HepG2 (cell line): Measurements from ENCODE around the gene AK9. TPM values are rescaled to one million over a fixed set of nuclear protein-coding genes. Genes with fewer than 3 reads are reported as not detected.

ENCODE experiments used
- CHD2 ChIP-seq: IDR thresholded peaks from 2 replicates; pipeline ENCODE4 v1.6.1; 2011; ENCODE audit warnings: low read depth, low read length, improper control_type of control experiment
- GLMP ChIP-seq: sonication (generic); formaldehyde crosslinking; IDR thresholded peaks from 2 replicates; pipeline ENCODE4 v1.9.0; 2021; ENCODE audit warnings: missing genetic modification reagents, mild to moderate bottlenecking, borderline replicate concordance
- KIAA2018 ChIP-seq: sonication (generic); formaldehyde crosslinking; IDR thresholded peaks from 2 replicates; pipeline ENCODE4 v1.5.0; 2020; ENCODE audit warnings: mild to moderate bottlenecking, missing genetic modification reagents, borderline replicate concordance
- MAFK ChIP-seq, 2 experiments: IDR thresholded peaks in 1 of 2; conservative IDR thresholded peaks in 1 of 2; 2 replicates each; pipeline ENCODE4 v1.6.1; 2011; ENCODE audit warnings: improper control_type of control experiment in 2 of 2, low read length in 2 of 2
- MYPOP ChIP-seq: sonication (generic); formaldehyde crosslinking; IDR thresholded peaks from 2 replicates; pipeline ENCODE4 v1.8.1; 2023; ENCODE audit warnings: mild to moderate bottlenecking, moderate library complexity, missing genetic modification reagents
- NFYB ChIP-seq: sonication (generic); formaldehyde crosslinking; IDR thresholded peaks from 2 replicates; pipeline ENCODE4 v1.4.0; 2020; ENCODE audit warnings: missing genetic modification reagents
- REL ChIP-seq: sonication (generic); formaldehyde crosslinking; conservative IDR thresholded peaks from 2 replicates; pipeline ENCODE4 v1.8.0; 2022; ENCODE audit warnings: mild to moderate bottlenecking, missing genetic modification reagents, moderate library complexity
- YEATS4 ChIP-seq: sonication (generic); formaldehyde crosslinking; IDR thresholded peaks from 2 replicates; pipeline ENCODE4 v1.4.0; 2020; ENCODE audit warnings: missing genetic modification reagents, borderline replicate concordance
- ZNF121 ChIP-seq: sonication (generic); formaldehyde crosslinking; IDR thresholded peaks from 2 replicates; pipeline ENCODE4 v1.5.0; 2020; ENCODE audit warnings: mild to moderate bottlenecking, missing genetic modification reagents
- ZNF281 ChIP-seq: sonication (generic); formaldehyde crosslinking; IDR thresholded peaks from 2 replicates; pipeline ENCODE4 v1.4.0; 2020; ENCODE audit warnings: missing genetic modification reagents, borderline replicate concordance
- ZXDC ChIP-seq: sonication (generic); formaldehyde crosslinking; IDR thresholded peaks from 2 replicates; pipeline ENCODE4 v1.5.0; 2020; ENCODE audit warnings: mild to moderate bottlenecking, missing genetic modification reagents
- polyA plus RNA-seq, 8 experiments: library from polyadenylated mRNA; depleted of rRNA in 3 of 8; stranded (reverse) in 7 of 8; unstranded in 1 of 8; fragments of >200 nt; fragmentation: Illumina TruSeq in 4 of 8; extraction: Trizol in 4 of 8; gene quantifications; 2 replicates each; pipeline versions ENCODE4 v1.2.1 to v1.2.3, GENCODE V29; 2011 to 2016; ENCODE audit warnings: low read depth in 4 of 8, missing spikeins in 1 of 8, mixed read lengths in 1 of 8; ENCODE audit not compliant: insufficient read depth in 1 of 8
- total RNA-seq, 5 experiments: library from RNA; depleted of rRNA; stranded (reverse); fragments of >200 nt; fragmentation: Illumina TruSeq; extraction: Trizol; gene quantifications; 2 replicates each; pipeline ENCODE4 v1.2.3, GENCODE V29; 2016; ENCODE audit warnings: low read depth in 1 of 5

Gene AK9
- total and polyA plus RNA-seq, 2 of the 13 experiments (the other 11 are each of a cell fraction or from before 2014, with no cell fraction given), result 3.2 to 4.8 TPM

GRCh38 chr6:109482905-109483734 lies 207.9 kb downstream of the AK9 start, which contains the start of gene ZBTB24 (continued):
- TF ChIP-seq KIAA2018 (CRISPR knock-in tag), result no peak
- no peak for TF ChIP-seq ZNF121
- no peak for TF ChIP-seq REL
- TF ChIP-seq GLMP (CRISPR knock-in tag), result no peak
- no peak for TF ChIP-seq MAFK (conservative IDR thresholded peaks at IDR 0.05 in 1 of 2, IDR thresholded peaks at IDR 0.05 in 1 of 2; ENCODE audit: low read length in 2 of 2)
- no peak for TF ChIP-seq CHD2
- TF ChIP-seq MYPOP, result peak; percentile 96
- no peak for TF ChIP-seq ZNF281 (CRISPR knock-in tag)
- no peak for TF ChIP-seq NFYB (CRISPR knock-in tag)
- TF ChIP-seq ZXDC (CRISPR knock-in tag), result no peak
- TF ChIP-seq YEATS4 (CRISPR knock-in tag), result 0 out of 2 replicates have a peak, but pooled peaks have one; percentile 34
